Calu3 (cell line): ENCODE results near the gene ACBD3. TPM values are rescaled to one million over a fixed set of nuclear protein-coding genes. Genes with fewer than 3 reads are reported as not detected.
"Not testable (repeated sequence)": the region's sequence is repeated elsewhere in the genome, so short reads cannot be mapped to it uniquely, and the experiment has no call there.

Experiments
- BruUV-seq: library from RNA; stranded (reverse); fragments of 400-500 nt; replicated peaks from 2 replicates; lab custom pipeline; 2021; lab: Mats Ljungman, UMichigan
- CTCF ChIA-PET: fragments of 300-600 bp; sonication (Branson Sonifier 250); formaldehyde crosslinking; loops from one replicate; lab custom pipeline; 2022; ENCODE audit warnings: antibody characterized with exemption; lab: Charles Lee
- DNase-seq: peaks from one replicate; pipeline ENCODE4 v3.0.0; 2022
- H3K27ac Mint-ChIP-seq: one replicate; pipeline ENCODE4 v1.8.0; 2022; ENCODE audit warnings: mixed read lengths; ENCODE audit not compliant: unreplicated experiment
- H3K27me3 Mint-ChIP-seq: one replicate; pipeline ENCODE4 v1.8.0; 2022; ENCODE audit warnings: mixed read lengths; ENCODE audit not compliant: unreplicated experiment
- H3K36me3 Mint-ChIP-seq: one replicate; pipeline ENCODE4 v1.8.0; 2022; ENCODE audit warnings: mild to moderate bottlenecking, moderate library complexity, mixed read lengths; ENCODE audit not compliant: insufficient read depth, unreplicated experiment
- H3K4me1 Mint-ChIP-seq: one replicate; pipeline ENCODE4 v1.8.0; 2022; ENCODE audit warnings: mild to moderate bottlenecking, low read depth, mixed read lengths; ENCODE audit not compliant: unreplicated experiment
- H3K4me3 Mint-ChIP-seq: one replicate; pipeline ENCODE4 v1.8.0; 2022; ENCODE audit warnings: mild to moderate bottlenecking, low read depth, moderate library complexity, mixed read lengths; ENCODE audit not compliant: unreplicated experiment
- H3K9me3 Mint-ChIP-seq: one replicate; pipeline ENCODE4 v1.8.0; 2022; ENCODE audit warnings: low read depth, mixed read lengths; ENCODE audit not compliant: unreplicated experiment
- intact Hi-C: fragments of 100-400 bp; cut with micrococcal nuclease; formaldehyde crosslinking; loops from one replicate; pipeline ENCODE4 v1.10.0; 2022; ENCODE audit not compliant: unreplicated experiment
- total RNA-seq: library from RNA; stranded (reverse); gene quantifications from 2 replicates; pipeline ENCODE4 v1.2.3, GENCODE V29; 2022
- TF ChIP-seq, protein P1 (sequence below): fragments of 200-600 bp; IDR thresholded peaks from one replicate; pipeline ENCODE4 v1.8.0; 2022; ENCODE audit warnings: antibody characterized with exemption; ENCODE audit not compliant: unreplicated experiment

The ACBD3 gene
- total RNA-seq, 1 experiment from 2014 or later, result 51.6 TPM

DNA sequence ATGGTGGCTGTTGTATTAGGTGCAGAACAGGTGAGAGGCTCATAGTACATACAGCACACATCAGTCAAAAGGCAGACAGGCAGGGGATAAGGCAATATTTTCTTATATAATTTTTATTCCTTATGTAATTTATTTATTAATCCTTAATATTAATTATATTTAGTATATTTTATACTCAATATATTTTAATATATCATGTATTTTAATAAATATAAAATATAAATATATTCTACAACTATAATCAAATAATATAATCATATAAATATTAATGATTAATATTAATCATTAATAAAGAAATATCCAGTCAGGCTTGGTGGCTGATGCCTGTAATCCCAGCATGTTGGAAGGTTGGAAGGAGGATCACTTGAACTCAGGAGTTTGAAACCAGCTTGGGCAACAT, 17.7 kb upstream of the ACBD3 start:
- intact Hi-C loops, result loop anchor here (10.0 kb wide), 1 partner anchor 131 kb away; no protein-coding TSS in a partner anchor
- no peak for DNase-seq
- no peaks in the 10 kb centered on the region for H3K4me1 Mint-ChIP-seq
- H3K4me3 Mint-ChIP-seq, result no peak overlapping the region
- H3K36me3 Mint-ChIP-seq, result no peaks in the 10 kb centered on the region
- BruUV-seq, result no TSS peak
- CTCF ChIA-PET, result no interaction called here
- peaks cover 27% of the 10 kb centered on the region for H3K27me3 Mint-ChIP-seq
- H3K27ac Mint-ChIP-seq, result no peak overlapping the region
- H3K9me3 Mint-ChIP-seq, result no peaks in the 10 kb centered on the region
- TF ChIP-seq, protein P1, sequence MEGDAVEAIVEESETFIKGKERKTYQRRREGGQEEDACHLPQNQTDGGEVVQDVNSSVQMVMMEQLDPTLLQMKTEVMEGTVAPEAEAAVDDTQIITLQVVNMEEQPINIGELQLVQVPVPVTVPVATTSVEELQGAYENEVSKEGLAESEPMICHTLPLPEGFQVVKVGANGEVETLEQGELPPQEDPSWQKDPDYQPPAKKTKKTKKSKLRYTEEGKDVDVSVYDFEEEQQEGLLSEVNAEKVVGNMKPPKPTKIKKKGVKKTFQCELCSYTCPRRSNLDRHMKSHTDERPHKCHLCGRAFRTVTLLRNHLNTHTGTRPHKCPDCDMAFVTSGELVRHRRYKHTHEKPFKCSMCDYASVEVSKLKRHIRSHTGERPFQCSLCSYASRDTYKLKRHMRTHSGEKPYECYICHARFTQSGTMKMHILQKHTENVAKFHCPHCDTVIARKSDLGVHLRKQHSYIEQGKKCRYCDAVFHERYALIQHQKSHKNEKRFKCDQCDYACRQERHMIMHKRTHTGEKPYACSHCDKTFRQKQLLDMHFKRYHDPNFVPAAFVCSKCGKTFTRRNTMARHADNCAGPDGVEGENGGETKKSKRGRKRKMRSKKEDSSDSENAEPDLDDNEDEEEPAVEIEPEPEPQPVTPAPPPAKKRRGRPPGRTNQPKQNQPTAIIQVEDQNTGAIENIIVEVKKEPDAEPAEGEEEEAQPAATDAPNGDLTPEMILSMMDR, result no peak

DNA sequence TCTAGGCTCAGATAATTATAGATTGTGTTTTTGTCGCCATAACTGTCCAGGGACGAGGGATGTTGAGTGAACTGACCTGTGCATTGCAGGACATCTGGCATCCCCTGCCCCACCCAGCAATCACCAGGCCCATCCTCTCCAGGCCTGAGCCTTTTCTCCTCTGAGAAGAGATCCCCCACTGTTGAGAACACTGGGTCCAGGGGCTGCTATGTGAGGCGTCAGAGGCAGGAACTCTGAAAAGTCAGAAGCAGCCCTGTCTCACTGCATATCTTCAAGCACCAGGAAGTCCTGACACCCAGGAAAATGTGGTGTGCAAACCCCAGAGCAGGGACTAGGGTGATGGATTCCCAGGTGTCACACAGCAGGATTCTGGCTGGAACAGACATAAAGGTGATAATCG, 17.1 kb upstream of the ACBD3 start:
- Mint-ChIP-seq H3K27me3 (peaks cover 22% of the 10 kb centered on the region), H3K4me1 (no peaks in the 10 kb centered on the region), H3K9me3 (no peaks in the 10 kb centered on the region), H3K27ac (no peak overlapping the region), H3K4me3 (no peak overlapping the region), H3K36me3 (no peaks in the 10 kb centered on the region)
- DNase-seq, result no peak
- intact Hi-C loops, result loop anchor here (10.0 kb wide), 1 partner anchor 131 kb away; no protein-coding TSS in a partner anchor
- TF ChIP-seq, protein P1, result no peak
- CTCF ChIA-PET, result no interaction called here
- BruUV-seq, result no TSS peak

DNA sequence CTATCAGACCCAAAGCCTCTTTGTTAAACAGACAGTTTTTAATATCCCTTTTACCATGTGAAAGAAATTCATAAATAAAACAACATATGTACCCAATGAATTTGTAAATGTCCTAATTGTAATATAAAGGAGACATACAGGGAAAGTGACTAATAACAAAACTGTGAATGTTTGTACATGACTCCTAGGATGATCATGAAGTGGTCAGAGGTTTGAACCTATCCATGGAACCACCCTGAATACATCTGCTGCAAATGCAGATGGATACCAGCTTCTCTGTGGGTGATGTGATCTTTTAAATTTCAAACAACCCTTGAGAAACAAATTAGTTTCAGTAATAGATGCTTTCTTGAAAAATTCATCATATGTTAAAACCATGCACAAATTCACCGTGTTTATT, 16.7 kb upstream of the ACBD3 start:
- H3K4me3 Mint-ChIP-seq, result no peak overlapping the region
- CTCF ChIA-PET, result no interaction called here
- TF ChIP-seq, protein P1, result no peak
- H3K27me3 Mint-ChIP-seq, result peaks cover 18% of the 10 kb centered on the region
- no peaks in the 10 kb centered on the region for H3K9me3 Mint-ChIP-seq
- H3K27ac Mint-ChIP-seq, result no peak overlapping the region
- intact Hi-C loops, result loop anchor here (10.0 kb wide), 1 partner anchor 132 kb away; no protein-coding TSS in a partner anchor
- no TSS peak for BruUV-seq
- H3K36me3 Mint-ChIP-seq, result no peaks in the 10 kb centered on the region
- H3K4me1 Mint-ChIP-seq, result no peaks in the 10 kb centered on the region
- no peak for DNase-seq

DNA sequence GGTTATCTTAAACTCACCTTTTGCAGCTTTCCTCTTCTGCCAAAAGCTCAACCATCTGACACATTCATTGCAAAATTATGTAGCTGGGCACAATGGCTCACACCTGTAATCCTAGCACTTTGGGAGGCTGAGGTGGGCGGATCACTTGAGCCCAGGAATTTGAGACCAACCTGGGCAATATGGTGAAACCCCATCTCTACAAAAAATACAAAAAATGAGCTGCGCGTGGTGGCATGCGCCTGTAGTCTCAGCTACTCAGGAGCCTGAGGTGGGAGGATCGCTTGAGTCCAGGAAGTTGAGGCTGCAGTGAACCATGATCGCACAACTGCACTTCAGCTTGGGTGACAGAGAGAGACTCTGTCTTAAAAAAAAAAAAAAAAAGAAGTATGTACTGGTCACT, 16.1 kb upstream of the ACBD3 start:
- DNase-seq, H3K36me3 Mint-ChIP-seq, H3K9me3 Mint-ChIP-seq, CTCF ChIA-PET, BruUV-seq, H3K27ac Mint-ChIP-seq, H3K4me3 Mint-ChIP-seq, H3K4me1 Mint-ChIP-seq: not testable (repeated sequence)
- intact Hi-C loops, result loop anchor here (10.0 kb wide), 1 partner anchor 132 kb away; no protein-coding TSS in a partner anchor
- peaks cover 12% of the 10 kb centered on the region for H3K27me3 Mint-ChIP-seq

DNA sequence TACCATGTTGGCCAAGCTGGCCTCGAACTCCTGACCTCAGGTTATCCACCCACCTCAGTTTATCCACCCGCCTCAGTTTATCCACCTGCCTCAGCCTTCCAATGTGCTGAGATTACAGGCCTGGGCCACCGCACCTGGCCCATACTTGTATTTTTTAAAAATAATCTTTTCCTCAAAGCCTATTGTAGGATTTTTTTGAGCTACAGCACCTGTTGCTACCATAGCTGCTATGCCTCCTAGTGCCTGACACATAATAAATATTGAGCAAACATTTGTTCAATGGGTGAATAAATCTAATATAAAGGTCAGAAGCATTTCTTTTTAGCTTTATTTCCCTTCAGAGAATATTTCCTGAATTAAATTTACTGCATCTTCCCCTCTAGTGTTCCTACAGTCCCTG, 15.7 kb upstream of the ACBD3 start:
- Mint-ChIP-seq H3K27me3 (peaks cover 11% of the 10 kb centered on the region), H3K4me3 (no peak overlapping the region), H3K27ac (no peak overlapping the region), H3K36me3 (no peaks in the 10 kb centered on the region), H3K4me1 (no peaks in the 10 kb centered on the region), H3K9me3 (no peaks in the 10 kb centered on the region)
- no TSS peak for BruUV-seq
- intact Hi-C loops, result loop anchor here (10.0 kb wide), 1 partner anchor 133 kb away; no protein-coding TSS in a partner anchor
- CTCF ChIA-PET, result no interaction called here
- TF ChIP-seq, protein P1, result no peak
- no peak for DNase-seq
